Urothelium cell line (cell line): Measurements from ENCODE around the gene ADH4.
A peak's percentile ranks its signal among the peaks of the same experiment; 100 is the strongest.
"Not testable (repeated sequence)": the region's sequence is repeated elsewhere in the genome, so short reads cannot be mapped to it uniquely, and the experiment has no call there.

Experiments used
- DNase-seq: peaks from one replicate; pipeline ENCODE4 v3.0.0; 2011; ENCODE audit warnings: low spot score, mixed read lengths
- FAIRE-seq: peaks from 2 replicates; lab custom pipeline; 2011; peaks lifted over from hg19 to GRCh38; lab: Jason Lieb, UNC

The ADH4 gene

DNA sequence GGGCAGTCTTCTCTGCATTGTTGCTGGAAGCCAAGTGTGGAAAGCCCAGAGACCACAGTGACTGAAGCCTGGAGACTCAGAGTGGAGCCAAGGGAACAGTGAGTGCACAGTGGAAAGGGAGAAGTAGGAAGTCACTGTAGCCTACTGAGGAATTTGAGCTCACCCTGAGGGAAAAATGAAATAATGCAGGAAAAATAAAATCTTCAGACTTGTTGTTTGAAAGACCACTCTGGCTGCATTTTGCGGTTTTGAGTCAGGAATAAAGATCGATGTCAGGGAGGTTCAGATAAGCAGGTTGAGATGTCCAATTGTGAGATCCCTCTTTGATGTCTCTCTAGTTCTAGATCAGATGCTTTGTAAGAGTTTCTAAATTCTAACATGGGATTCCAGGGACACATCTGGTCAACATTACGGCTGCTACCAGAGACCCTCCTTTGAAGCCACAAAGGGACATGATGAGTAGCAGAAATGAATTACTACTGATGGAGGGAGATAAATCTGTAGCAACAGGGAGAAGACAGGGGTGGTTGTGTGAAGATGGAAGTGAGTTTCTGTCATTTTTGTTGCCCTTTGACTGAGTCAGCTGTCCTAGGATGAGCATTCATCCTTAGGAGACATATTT, 8.4 kb downstream of the ADH4 start:
- DNase-seq (no peak), FAIRE-seq (no peak)

DNA sequence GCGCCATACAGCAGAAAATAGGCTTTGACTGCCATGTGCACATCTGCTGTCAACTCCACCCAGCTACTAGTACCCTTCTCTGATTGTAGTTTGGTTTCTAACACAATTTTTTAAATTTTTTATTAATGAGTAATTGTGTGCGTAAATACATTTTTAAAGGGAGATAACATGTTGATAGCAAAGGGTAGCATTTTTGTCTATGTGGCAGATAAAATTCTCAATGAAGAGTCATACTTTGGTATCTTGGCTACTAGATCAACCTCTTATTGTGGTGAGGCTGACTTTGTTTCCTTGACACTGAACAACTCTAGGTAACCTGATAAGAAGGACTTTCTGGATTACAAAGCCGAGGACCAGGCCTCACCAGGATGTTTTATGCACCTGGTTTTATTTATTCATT, 9.5 kb downstream of the ADH4 start:
- no peak for FAIRE-seq
- no peak for DNase-seq

DNA sequence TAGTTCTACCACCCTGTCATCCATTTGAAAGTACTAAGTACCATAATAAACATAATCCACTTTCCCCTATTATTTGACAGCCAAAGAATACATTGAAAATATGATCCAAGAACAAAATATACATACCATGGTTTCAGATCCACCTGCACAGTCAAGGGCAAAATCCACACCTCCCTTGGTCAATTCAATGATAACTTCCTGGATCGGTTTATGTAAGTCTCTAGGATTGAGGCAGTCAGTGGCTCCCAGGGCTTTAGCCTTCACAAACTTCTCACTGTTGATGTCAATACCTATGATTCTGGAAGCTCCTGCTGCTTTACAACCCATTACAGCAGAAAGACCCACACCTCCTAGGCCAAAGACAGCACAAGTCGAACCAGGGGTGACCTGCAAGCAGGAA, 12.7 kb downstream of the ADH4 start:
- no peak for DNase-seq
- FAIRE-seq, result no peak

DNA sequence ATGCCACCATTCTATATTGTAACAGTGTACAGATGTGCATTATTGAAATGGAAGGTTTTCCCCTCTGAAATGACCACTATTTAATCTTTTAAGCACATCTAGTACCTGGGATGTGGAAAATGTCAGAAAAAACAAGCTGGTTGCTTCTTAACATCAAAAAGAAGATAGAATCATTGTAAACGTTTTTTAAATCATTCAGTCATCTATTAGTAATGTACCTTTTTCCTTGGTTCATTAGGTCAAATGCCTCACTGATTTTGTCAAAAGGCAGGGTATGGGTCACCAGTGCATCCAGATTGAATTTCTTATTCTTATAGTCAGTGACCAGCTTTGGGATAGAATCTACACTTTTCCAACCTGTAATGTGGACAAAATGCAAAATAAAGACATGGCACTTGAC, 17.7 kb downstream of the ADH4 start:
- no peak for FAIRE-seq

DNA sequence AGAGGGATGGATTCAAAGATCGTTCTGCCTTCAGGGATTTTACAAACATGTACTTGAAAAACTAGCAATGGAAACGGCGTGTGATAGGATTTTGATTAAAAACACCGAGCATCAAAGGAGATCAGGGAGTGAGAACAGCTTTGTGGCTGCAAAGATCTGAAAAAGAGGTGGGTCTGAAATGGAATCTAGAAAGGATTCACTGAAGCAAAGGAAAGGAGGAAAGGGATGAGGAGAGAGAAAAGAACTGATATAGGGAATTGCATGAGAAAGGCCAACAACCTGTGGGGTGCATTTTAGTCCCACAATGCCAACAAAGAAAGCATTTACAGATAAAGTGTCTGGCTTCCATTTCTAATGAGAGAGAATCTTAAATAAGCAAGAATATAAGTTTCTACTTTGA, 23.1 kb downstream of the ADH4 start:
- DNase-seq (no peak), FAIRE-seq (no peak)

More for the DNA sequence above, 17.7 kb downstream of the ADH4 start:
- DNase-seq, result no peak

DNA sequence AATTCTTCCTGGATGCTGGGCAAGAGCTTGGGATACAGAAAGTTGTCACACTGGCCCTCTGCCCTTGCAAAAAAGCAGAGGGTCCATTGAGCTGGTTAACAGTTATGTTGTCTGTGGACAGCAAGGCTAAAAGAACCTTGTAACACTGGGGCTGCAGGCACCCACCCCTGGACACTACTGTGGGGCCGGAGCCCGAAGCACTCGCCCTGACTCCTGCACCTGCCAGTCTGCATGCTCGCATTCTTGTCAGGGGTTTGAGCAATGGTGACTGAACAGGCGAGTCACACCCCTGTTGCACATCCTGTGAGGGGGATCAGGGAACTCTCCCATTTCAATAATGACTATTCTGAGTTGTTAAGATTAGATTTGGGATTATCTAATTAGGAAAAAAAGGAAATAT, 23.6 kb downstream of the ADH4 start:
- FAIRE-seq (no peak), DNase-seq (no peak)

DNA sequence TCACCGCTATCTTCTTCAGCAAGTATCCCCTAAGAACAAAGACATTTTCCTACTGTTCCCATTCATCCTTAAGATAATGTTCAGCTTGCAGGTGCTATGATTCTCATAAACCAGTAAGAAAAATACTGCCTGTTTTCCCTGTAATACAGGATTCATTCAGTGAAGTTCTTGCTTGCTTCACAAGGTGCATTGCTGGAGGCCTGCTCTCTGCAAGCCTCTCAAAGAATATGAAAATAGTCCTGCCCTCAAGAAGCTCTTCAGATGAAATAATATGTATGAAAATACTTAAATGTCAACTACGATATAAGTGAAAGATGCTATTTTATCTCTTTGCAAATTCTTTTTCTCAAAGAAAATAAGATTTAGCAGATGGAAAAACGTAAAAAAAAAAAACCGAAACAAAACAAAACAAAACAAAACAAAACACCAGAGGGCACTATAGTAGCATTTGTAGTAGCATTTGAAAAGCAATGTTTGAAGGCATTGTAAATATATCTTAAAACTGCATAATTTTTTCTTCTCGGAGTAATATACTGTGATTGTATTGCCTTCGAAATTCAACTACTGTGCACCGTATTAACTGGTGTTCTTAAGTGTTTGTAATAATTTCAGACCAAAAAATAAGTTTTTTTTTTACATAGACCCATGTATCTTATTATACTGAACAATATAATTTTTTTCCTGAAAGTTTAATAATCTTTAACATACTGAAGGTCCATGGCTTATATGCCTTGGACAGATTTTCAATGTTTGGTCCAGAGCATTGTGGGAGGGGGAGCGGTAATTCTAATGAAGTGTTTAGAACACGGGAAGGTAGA, 26.0 kb downstream of the ADH4 start:
- no peak for FAIRE-seq
- DNase-seq, result no peak

DNA sequence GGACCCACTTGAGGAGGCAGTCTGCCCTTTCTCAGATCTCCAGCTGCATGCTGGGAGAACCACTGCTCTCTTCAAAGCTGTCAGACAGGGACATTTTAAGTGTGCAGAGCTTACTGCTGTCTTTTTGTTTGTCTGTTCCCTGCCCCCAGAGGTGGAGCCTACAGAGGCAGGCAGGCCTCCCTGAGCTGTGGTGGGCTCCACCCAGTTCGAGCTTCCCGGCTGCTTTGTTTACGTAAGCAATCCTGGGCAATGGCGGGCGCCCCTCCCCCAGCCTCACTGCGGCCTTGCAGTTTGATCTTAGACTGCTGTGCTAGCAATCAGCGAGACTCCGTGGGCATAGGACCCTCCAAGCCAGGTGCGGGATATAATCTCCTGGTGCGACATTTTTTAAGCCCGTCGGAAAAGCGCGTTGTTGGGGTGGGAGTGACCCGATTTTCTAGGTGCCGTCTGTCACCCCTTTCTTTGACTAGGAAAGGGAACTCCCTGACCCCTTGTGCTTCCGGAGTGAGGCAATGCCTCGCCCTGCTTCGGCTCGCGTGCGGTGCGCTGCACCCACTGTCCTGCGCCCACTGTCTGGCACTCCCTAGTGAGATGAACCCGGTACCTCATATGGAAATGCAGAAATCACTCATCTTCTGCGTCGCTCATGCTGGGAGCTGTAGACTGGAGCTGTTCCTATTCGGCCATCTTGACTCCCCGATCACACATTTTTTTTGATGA, 26.8 kb downstream of the ADH4 start:
- not testable (repeated sequence) for DNase-seq, FAIRE-seq

DNA sequence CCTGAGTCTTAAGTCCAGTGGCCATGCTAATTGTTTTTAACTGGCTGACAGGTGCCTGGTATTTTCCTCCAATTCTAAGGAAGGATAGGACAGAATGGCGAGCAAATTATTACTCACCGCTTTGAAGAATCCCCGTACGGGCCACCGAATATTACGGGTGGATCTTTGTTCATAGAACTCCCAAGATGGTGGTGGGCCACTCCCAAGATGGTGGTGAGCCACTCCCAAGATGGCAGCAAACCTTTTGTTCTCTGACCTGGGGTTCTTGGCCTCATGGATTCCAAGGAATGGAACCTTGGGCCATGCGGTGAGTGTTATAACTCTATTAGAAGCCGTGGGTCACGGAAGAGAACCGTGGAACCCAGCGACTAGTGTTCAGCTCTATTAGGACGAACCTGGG, 34.8 kb downstream of the ADH4 start:
- FAIRE-seq, DNase-seq: not testable (repeated sequence)

DNA sequence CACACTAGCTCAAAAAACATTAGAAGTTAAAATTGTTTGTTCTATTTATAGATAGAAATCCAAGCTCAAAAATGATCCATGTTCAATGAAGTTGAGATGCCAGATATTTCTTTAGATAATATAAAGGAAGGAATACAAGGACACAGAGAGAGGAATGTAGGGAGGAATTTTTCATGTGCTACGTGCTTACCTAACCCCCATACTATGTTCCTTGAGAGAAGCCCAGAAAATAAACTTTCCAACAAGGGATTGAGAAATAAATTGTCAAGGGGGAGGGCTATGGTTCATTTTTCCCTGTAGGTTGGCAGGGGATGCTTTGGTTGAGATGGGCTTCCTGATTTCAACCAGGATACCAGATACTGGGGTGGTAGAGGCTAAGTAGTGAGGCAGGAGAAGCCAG, 39.9 kb downstream of the ADH4 start:
- FAIRE-seq (no peak), DNase-seq (no peak)

DNA sequence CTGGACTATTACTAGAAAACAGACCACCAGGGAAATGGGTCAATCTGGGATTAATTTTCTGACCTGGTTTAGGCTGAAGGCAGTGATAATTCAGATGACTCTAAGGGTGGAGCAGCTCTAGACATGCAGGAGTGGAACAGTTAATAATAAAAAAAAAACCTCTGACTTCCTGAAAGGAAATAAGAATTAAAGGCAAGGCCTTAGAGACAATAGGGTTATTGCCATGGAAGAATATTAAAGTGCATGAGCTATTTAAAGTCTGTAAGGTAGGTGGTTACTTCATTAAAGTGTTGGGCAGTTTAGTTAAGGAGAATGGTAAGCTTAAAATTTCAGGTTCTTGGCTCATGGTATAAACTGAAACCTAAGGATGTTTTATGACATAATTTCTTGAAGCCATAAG, 40.9 kb downstream of the ADH4 start:
- DNase-seq (no peak), FAIRE-seq (no peak)

DNA sequence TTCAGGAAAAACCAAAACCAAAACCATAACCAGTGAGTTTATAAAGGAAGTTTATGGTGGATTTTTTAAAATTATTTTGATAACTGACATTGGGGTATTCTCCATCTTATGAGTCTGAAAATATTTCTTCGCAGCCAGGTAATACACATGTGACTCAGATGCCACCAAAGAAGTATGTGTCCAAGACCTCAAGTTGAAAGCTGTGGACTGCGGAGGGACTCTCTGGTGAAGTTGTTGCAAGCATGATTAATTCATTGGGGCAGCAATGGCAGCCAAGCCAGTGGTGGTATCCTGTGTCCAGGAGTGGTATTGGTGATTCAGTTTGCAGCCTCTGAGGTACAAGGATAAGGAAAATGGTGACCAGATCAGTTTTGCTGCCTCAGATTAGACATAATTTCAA, 41.5 kb downstream of the ADH4 start:
- DNase-seq (no peak), FAIRE-seq (no peak)

DNA sequence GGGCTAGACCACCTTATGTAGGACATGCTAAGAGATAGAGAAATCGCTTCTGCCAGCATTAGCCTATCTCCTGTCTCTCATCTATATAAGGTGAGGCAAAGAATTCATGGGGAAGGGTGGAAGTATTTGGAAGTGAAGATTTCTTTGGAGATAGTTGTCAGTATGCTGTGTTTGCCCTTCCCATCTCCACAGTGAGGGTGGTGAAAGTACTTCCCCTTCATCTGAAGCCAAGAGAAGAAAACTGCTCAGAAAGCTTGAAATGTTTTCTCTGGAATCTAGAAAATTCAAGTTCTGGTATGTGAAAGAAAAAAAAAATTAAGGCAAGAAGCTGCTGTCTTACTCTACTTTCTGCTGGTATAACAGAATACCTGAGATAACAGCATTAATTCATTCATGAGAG, 43.2 kb downstream of the ADH4 start:
- DNase-seq, result no peak
- FAIRE-seq, result no peak

DNA sequence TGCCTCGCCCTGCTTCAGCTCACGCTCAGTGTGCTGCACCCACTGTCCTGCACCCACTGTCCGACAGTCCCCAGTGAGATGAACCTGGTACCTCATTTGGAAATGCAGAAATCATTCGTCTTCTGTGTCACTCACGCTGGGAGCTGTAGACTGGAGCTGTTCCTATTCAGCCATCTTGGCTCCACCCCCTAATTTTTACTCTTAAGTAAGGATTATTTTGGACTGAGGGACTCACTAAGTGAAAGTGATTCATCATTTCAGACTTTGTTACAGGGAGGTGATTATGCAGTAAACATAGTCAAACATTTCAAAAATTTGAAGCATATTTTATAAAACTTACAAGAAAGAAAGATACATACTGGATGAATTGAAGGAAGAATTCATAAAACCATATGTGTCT, 44.3 kb downstream of the ADH4 start:
- not testable (repeated sequence) for DNase-seq, FAIRE-seq

DNA sequence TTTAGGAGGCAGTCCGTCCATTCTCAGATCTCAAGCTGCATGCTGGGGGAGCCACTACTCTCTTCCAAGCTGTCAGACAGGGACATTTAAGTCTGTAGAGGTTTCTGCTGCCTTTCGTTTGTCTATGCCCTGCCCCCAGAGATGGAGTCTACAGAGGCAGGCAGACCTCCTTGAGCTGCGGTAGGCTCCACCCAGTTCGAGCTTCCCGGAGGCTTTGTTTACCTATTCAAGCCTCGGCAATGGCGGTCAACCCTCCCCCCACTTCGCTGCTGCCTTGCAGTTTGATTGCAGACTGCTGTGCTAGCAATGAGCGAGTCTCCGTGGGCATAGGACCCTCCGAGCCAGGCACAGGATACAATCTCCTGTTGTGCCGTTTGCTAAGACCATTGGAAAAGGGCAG, 44.8 kb downstream of the ADH4 start:
- FAIRE-seq (no peak), DNase-seq (no peak)

DNA sequence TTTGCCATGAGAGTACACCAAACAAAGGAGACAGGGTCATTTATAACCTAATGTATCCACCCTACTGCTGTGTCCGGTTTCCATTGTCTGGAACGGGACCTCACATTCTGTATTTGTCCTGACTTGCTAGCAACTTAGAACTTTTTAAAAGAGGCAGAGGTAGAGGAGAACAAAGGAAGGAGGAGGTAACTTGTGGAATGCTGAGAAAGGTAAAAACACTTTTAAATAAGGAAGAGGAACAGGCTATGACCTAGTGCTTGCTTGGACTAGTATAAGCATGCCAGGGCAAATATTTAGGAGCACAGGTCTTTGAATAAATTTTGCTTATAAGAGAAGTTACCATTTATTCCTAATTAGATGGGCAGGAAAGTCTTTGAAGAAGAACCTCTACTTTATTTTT, 52.3 kb downstream of the ADH4 start:
- not testable (repeated sequence) for DNase-seq, FAIRE-seq

DNA sequence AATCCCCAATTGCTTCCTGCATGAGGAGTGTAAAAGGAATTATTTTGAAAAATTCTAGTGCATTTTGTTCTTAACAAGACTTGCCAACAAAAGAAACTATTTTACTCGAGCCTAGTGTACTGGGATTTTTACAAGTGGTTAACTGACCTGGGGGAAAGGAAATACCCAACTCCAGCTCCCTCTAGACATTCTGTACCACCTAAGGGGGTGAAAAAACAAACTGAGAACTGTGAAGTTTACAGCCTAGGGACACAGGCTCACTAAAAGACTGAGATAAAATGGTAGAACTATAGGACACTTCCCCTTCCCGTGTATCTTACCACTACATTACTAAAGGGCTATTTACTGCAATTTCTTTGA, 52.9 kb downstream of the ADH4 start:
- no peak for DNase-seq
- FAIRE-seq, result no peak

DNA sequence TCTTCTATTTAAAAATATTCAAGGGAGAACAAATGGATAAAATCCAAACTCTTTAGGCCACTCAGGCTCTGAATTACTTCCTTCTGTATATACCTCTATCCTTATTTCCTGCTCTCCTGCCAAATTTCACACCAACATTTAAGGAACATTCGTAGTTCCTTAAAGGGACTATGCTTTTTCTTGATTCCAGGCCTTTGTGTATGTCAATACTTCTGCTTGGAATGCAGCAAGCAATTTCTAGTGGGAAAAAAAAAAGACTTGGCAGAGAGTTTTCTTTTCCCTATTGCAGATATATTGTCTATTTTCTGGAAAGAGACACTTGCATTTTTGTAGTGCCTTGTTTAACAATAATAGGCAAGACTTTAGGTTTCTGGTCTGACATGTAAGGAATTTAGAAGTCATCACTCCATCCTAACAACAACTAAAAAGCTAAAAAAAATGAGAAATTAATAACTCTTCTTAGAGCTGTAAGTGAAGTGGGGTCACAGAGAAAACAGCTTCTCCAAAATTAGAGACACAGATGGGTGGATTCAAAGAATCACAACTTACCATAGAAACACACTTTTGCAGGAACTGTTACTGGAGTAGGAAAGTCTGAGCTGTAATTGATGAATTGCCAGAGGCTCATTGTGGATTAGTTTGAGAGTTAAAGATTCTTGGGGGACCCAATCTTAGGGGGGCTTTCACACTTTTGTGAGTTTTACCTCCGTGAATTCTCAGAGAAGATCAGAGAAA, 53.4 kb downstream of the ADH4 start:
- FAIRE-seq (no peak), DNase-seq (no peak)

DNA sequence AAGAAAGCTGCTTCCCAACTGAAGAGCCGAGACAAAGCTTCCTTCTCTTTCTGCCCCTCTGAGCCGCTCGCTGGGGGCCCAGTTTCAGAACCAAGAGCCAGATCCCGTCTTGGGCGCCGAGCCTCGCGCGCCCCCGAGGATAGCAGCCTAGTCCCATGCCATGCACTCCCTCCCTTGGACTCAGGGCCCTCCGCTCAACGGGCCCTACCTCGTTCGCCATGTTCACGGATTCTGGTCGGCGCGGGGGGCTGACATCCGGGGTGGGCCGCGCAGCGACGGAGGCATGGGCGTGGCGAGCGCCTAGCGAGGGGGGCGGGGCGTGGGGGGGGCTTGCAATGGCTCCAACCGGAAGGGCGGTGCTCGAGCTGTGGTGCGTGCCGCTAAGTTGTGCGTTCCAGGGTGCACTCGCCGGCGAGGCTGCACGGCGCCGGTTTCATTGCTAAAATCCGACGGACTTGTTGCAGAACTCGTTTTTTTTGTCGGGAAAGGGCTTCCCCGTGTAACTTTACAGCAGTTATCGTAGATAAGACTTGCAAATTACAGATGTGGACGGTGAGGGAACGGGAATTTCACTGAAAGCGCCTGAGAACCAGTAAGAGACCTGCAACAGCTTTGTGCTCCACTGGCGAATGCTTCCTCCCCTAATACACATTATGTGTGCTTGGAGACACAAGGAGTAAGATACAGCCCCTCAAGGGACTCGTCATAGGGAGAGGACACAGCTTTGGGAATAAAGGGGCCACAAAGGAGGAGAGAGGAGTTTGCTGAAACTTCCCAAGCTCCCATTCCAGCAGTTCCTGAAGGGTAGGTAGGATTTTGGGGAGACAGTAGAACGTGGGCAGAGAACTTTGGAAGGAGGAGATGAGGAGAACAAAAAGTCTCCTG, 55.4 kb downstream of the ADH4 start, which contains the start of gene ADH5:
Gene ADH5 (minus strand): TSS at position 308 of the 885 bp plus-strand sequence. CDS start 88 bp downstream, at position 220.
- FAIRE-seq (peak; percentile 35), DNase-seq (peak; percentile 94)

DNA sequence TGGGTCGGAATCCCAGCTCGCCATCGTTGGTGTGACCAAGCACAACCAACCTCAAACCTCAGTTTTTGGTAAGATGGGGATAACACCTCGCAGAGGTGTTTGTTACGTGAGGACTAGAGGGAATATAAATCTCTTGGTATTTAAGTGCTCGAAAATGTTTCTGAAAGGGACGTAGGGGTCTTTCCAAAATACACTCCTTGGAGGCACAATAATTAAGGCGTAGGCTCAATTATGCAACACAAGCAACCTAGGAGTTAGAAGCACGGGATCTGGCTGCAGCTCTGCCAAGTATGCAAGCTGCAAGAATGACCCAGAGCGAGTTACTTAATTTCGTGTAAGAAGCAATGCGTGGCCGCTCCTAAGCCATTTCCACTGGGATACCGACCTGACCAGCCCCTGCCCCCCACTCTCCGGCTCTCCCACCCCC, 56.1 kb downstream of the ADH4 start:
- DNase-seq (peak; percentile 42), FAIRE-seq (no peak)
